GM06990 (cell line): ENCODE data around the gene PDXK.
A peak's percentile ranks its signal among the peaks of the same experiment; 100 is the strongest.
"Not testable (repeated sequence)": the region's sequence is repeated elsewhere in the genome, so short reads cannot be mapped to it uniquely, and the experiment has no call there.

ENCODE experiments used
- DNase-seq: peaks from one replicate; pipeline ENCODE4 v3.0.0-alpha.2; 2011; ENCODE audit not compliant: insufficient read length; ENCODE audit errors: extremely low read depth
- H3K27me3 ChIP-seq: replicated peaks from 2 replicates; pipeline ENCODE4 v1.6.0; 2011; ENCODE audit warnings: low read length; ENCODE audit not compliant: control insufficient read depth, insufficient read depth
- H3K36me3 ChIP-seq: 2 replicates; pipeline ENCODE4 v1.5.1; 2011; ENCODE audit warnings: low read length; ENCODE audit not compliant: control insufficient read depth, insufficient read depth
- H3K4me3 ChIP-seq: replicated peaks from 2 replicates; pipeline ENCODE4 v1.5.1; 2011; ENCODE audit warnings: low read depth, mild to moderate bottlenecking, control low read depth, low read length
- TF ChIP-seq, protein P1 (sequence below): IDR thresholded peaks from 2 replicates; pipeline ENCODE4 v1.5.1; 2011; ENCODE audit warnings: low read length, control low read depth, mild to moderate bottlenecking, inconsistent platforms; ENCODE audit not compliant: insufficient read depth, poor library complexity, severe bottlenecking

PDXK gene

DNA sequence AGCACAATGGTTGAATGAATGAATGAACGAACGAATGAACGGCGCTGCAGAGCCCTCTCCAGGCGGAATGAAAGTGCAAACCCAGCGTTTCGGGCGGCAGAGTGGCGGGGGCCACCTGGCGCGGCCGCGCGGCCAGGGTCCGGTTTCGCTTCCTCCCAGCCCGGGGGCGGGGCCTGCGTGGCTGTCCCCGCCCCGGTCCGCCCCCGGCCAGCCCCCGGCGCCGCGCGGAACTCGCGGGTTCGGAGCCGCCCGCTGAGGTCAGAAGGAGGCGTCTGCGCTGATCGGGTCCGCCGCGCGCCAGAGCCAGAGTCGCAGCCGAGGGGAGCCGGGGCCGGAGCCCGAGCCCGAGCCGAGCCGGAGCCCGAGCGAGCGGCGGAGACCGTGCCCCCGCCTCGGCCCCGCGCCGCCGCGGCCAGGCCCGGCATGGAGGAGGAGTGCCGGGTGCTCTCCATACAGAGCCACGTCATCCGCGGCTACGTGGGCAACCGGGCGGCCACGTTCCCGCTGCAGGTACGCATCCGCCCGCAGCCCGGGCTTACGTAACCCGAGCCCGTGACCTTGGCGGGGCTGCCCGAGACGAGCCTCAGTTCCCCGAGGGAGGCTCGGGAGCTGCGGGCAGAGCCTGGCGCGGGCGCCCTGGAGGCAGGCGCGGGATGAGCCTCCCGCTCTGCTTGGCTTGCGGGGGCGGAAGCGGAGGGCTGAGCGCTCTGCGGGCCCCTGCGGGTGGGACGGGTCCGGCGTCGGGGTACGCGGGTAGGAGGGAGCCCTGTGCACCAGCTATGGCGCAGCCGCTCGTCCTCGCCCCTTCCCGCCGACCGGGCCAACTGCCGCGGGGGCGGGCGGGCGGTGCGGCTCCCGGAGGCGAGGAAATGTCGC is at the start of gene PDXK:
PDXK (plus strand) TSS at position 258 of the 876 bp plus-strand sequence; CDS start at position 424, 166 bp downstream.
- H3K36me3 ChIP-seq = peaks cover 2% of the 10 kb centered on the region; the same call in 1 of the 2 replicates
- H3K27me3 ChIP-seq = no peaks in the 10 kb centered on the region
- H3K4me3 ChIP-seq = peak within 1 kb of the TSS; percentile 77
- TF ChIP-seq, protein P1, sequence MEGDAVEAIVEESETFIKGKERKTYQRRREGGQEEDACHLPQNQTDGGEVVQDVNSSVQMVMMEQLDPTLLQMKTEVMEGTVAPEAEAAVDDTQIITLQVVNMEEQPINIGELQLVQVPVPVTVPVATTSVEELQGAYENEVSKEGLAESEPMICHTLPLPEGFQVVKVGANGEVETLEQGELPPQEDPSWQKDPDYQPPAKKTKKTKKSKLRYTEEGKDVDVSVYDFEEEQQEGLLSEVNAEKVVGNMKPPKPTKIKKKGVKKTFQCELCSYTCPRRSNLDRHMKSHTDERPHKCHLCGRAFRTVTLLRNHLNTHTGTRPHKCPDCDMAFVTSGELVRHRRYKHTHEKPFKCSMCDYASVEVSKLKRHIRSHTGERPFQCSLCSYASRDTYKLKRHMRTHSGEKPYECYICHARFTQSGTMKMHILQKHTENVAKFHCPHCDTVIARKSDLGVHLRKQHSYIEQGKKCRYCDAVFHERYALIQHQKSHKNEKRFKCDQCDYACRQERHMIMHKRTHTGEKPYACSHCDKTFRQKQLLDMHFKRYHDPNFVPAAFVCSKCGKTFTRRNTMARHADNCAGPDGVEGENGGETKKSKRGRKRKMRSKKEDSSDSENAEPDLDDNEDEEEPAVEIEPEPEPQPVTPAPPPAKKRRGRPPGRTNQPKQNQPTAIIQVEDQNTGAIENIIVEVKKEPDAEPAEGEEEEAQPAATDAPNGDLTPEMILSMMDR = peak; percentile 17
- peak; percentile 93 for DNase-seq

DNA sequence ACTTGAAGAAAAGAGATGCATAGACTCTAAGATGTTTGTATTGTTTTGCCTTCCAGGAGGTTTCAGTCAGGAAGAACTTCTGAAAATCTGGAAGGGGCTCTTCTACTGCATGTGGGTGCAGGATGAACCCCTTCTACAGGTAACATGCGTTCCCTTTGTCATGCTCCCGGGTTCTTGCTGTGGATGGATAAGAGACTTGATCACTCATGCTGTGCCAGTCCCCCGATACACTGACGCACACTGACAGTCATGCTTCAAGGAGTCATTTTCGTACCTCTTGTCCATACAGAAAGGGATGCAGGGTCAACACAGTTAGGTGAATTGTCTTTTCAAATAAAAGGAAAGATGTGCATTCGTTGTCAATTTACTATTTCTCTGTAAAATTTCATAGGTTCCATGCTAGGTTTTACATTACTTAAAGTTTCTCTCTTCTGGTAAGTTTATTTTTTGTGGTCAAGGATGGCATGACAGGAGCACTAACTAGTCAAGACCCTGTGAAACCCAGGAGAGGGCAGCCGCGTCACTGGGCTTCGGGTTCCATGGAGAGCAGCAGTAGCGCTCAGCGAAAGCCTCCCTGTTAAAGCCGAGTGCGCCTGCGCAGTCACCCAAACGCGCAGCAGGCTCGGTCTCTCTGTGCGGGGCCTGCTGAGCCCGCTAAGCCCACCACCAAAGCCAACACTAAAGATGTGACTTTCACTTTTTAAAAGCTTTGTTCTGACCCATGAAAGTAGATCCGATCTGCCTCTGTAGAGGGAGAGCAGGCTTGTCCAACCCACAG is 48.9 kb upstream of the PDXK start:
- DNase-seq = no peak
- TF ChIP-seq, protein P1 = no peak
- Histone ChIP-seq H3K27me3 (no peaks in the 10 kb centered on the region), H3K36me3 (peaks cover 17% of the 10 kb centered on the region), H3K4me3 (no peak overlapping the region)

DNA sequence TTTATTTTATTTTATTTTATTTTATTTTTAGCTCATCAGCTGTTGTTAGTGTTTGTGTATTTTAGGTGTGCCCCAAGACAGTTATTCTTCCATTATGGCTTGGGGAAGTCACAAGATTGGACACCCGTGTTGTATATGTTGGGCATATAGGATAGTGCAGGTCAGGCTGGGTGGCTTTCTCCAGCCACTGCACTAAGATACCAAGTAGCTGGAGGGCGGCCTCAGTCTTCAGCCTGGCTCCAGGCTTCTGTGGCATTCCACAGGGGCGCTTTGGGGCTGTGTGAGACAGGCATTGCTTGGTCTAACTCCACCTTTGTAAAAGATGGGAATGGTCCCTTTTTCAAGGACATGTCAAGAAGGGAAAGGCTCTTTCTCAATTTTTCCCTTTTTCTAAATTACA is 43.1 kb upstream of the PDXK start:
- DNase-seq = no peak
- no peak overlapping the region for H3K4me3 ChIP-seq
- no peaks in the 10 kb centered on the region for H3K27me3 ChIP-seq
- H3K36me3 ChIP-seq = peaks cover 19% of the 10 kb centered on the region
- TF ChIP-seq, protein P1 = no peak

DNA sequence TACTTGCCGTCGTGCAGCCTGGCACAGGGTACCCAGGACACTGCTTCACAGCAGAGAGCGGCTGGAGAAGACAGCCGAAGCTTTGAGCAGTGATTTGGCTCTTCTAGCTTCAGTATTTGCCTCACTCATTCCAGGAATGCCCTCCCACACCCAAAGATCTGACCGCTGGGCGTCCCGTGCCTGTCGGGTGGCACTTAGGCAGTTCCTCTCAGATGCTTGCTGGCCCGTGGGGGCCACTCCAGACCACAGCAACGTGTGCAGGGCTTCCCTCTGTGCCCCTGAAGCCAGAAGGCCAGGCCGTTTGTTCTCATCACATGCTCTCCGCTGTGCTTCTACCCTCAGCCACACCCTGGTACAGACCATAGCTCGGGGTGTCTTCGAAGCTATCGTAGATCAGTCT is 42.5 kb upstream of the PDXK start:
- TF ChIP-seq, protein P1 = no peak
- DNase-seq = no peak
- peaks cover 18% of the 10 kb centered on the region for H3K36me3 ChIP-seq

DNA sequence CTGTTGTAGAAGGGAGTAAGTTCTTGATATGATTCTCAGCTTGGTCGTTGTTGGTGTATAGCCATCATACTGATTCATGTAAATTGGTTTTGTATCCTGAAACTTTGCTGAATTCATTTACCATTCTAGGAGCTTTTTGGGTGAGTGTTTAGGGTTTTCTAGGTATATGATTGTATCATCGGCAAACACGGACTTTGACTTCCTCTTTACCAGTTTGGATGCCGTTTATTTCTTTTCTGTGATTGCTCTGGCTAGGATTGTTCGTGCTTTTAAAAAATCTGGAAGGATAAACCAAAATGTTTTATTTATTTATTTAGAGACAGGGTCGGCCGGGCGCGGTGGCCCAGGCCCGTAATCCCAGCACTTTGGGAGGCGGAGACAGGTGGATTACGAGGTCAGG is 39.0 kb upstream of the PDXK start:
- no peaks in the 10 kb centered on the region for H3K27me3 ChIP-seq
- TF ChIP-seq, protein P1 = no peak
- no peak for DNase-seq
- H3K4me3 ChIP-seq = no peak overlapping the region
- peaks cover 21% of the 10 kb centered on the region for H3K36me3 ChIP-seq

More for the DNA sequence above, 42.5 kb upstream of the PDXK start:
- H3K27me3 ChIP-seq = no peaks in the 10 kb centered on the region
- no peak overlapping the region for H3K4me3 ChIP-seq

DNA sequence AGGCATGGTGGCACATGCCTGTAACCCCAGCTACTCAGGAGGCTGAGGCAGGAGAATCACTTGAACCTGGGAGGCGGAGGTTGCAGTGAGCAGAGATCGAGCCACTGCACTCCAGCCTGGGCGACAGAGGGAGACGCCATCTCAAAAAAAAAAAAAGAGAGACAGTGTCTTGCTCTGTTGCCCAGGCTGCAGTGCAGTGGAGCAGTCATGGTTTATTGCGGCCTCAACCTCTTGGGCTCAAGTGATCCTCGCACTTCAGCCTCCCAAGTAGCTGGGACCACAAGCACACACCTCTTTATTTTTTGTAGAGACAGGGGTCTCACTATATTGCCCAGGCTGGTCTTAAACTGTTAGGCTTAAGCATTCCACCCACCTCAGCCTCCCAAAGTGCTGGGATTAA is 38.5 kb upstream of the PDXK start:
- peaks cover 24% of the 10 kb centered on the region for H3K36me3 ChIP-seq
- H3K27me3 ChIP-seq, H3K4me3 ChIP-seq, DNase-seq: not testable (repeated sequence)
